ENCODE results near the gene TASP1.
"Not testable (repeated sequence)": the region's sequence is repeated elsewhere in the genome, so short reads cannot be mapped to it uniquely, and the experiment has no call there.

Gene TASP1

GRCh38 chr20:13625304-13625979 is 13.3 kb downstream of the TASP1 start:
- no peak overlapping the region for H3K4me3 ChIP-seq (ENCODE audit: low read depth, low read length)
- no peak for TF ChIP-seq CTCF (IDR thresholded peaks at IDR 0.05; ENCODE audit: borderline replicate concordance, insufficient read depth, low read depth, low read length)

DNA sequence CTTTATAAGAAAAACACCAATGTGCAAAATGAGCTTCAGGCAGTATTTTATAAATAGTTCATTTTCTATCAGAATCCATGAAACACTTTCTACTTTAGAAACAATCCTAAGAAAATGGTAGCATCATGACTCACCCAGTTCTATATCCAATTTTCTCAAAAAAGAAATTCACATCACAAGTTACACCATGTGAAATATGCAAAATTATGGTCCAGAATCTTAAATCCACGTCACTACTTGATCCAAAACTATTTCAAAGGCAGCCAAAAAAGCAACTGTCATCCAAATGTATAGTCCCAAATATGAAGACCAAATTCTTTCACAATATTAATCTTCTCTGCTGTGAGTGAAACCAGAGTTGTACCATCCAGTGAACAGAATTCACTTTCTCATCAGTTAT is 19.3 kb downstream of the TASP1 start:
- H3K4me3 ChIP-seq (ENCODE audit: low read depth, low read length) = not testable (repeated sequence)

GRCh38 chr20:13618456-13618855 is 20.3 kb downstream of the TASP1 start:
- not testable (repeated sequence) for H3K4me3 ChIP-seq (ENCODE audit: low read depth, low read length)

DNA sequence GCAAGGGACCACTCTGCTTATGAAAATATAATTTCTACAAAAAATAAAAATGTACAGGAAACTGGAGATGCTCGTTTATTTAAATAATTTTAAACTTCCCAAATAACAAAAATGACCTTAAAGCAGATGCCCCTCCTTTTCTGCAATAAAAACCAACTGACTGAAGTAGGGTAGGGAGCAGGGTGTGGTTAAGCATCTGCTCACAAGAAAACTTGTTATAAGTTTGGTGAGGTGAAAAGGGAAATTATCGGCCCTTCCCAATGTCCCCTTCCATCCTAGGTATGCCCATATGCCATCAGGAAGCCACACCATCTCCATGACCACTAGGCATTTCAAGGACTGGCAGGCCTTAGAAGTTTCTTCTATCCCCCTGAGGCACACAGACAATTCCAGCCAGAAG is 21.1 kb downstream of the TASP1 start:
- H3K4me3 ChIP-seq (ENCODE audit: low read depth, low read length) = not testable (repeated sequence)

GRCh38 chr20:13616713-13617112 is 22.0 kb downstream of the TASP1 start:
- H3K4me3 ChIP-seq (ENCODE audit: low read depth, low read length) = not testable (repeated sequence)

DNA sequence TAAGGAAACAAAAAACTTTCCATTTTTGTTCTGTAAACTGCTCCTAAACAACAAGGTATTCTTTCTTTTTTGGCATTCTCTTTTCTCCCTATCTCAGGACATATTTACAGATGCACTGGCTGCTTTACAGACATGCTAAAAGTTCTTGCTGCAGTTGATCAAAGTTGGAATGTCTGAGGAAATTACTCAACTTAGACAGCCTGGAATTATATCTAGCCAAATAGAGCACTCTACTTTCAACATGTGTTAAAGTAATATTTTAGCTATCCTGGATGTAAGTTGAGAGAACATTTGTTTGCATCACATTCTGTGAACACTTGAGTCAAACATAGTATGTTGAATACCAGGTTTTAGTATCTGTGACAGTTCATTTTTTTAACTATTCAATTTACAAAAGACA is 24.8 kb downstream of the TASP1 start:
- TF ChIP-seq CTCF (IDR thresholded peaks at IDR 0.05; ENCODE audit: borderline replicate concordance, insufficient read depth, low read depth, low read length) = no peak
- H3K4me3 ChIP-seq (ENCODE audit: low read depth, low read length) = no peak overlapping the region

- H3K4me3 ChIP-seq (ENCODE audit: low read depth, low read length) = no peak overlapping the region
- no peak for TF ChIP-seq CTCF (IDR thresholded peaks at IDR 0.05; ENCODE audit: borderline replicate concordance, insufficient read depth, low read depth, low read length)
Observed at GRCh38 chr20:13611611-13612125, 27.1 kb downstream of the TASP1 start.

DNA sequence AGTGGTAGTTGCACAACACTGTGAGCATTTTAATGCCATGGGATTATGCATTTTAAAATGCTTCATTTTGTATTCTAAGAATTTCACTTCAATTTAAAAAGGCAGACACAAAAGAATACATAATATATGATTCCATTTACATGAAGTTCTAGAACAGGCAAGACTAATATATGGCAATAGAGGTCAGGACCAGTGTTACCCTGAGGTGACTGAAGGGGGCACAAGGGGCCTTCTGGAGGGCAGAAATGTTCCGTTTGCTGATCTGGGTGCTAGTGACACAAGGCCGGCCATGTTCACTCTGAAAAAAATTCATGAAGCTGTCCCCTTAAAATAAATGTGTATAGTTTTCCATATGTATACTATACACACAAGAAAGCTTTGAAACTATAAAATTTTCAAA is 28.5 kb downstream of the TASP1 start:
- H3K4me3 ChIP-seq (ENCODE audit: low read depth, low read length) = no peak overlapping the region
- TF ChIP-seq CTCF (IDR thresholded peaks at IDR 0.05; ENCODE audit: borderline replicate concordance, insufficient read depth, low read depth, low read length) = peak; percentile 33; the same call in 1 of the 2 replicates

DNA sequence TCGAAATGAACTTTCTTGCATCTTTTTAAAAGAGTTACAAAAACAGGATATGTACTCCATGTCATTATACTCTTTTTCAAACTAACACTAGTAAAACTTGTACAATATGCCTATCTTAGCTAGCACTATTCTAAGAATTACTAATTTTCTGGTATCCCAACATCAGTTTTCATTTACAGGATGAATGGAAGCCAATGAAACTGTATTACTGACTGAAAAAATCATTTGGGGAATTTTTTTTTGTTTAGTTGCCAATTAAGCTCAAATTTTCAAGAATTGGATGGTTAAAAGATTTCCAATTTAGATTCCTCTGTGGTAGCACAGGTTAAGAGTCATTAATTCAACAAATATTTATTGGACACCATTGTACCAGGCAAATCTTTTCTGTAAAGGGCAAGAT is 30.7 kb downstream of the TASP1 start:
- no peak for TF ChIP-seq CTCF (IDR thresholded peaks at IDR 0.05; ENCODE audit: borderline replicate concordance, insufficient read depth, low read depth, low read length)
- no peak overlapping the region for H3K4me3 ChIP-seq (ENCODE audit: low read depth, low read length)

DNA sequence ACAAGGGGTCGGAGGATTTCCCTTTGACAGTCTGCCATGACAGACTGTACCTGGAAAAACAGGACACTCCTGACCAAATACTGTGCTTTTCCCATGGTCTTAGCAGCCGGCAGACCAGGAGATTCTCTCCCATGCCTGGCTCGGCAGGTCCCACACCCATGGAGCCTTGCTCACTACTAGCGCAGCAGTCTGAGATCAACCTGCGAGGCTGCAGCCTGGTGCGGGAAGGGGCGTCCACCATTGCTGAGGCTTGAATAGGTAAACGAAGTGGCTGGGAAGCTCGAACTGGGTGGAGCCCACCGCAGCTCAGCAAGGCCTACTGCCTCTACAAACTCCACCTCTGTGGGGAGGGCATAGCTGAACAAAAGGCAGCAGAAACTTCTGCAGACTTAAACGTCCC is 45.3 kb downstream of the TASP1 start:
- H3K4me3 ChIP-seq (ENCODE audit: low read depth, low read length) = not testable (repeated sequence)
